Mucosa of descending colon (tissue), 3 donors: ENCODE data around the gene TXNRD3. TPM values are rescaled to one million over a fixed set of nuclear protein-coding genes. Genes with fewer than 3 reads are reported as not detected.

Source experiments
- ATAC-seq: fragments of 200-7000 bp; cut with Tn5 transposase; one replicate; pipeline ENCODE4 v1.9.1; 2020; ENCODE audit warnings: mild to moderate bottlenecking, moderate library complexity
- DNase-seq, 3 donors: peaks; one replicate each; pipeline ENCODE4 v3.0.0-alpha.2; 2020
- H3K36me3 ChIP-seq: fragments of 200-600 bp; one replicate; pipeline ENCODE4 v1.8.0; 2021; ENCODE audit warnings: low read depth, mild to moderate bottlenecking
- H3K4me1 ChIP-seq: fragments of 200-600 bp; one replicate; pipeline ENCODE4 v1.8.0; 2021; ENCODE audit warnings: low read depth, mild to moderate bottlenecking
- H3K4me3 ChIP-seq: fragments of 200-600 bp; one replicate; pipeline ENCODE4 v1.8.0; 2021; ENCODE audit warnings: mild to moderate bottlenecking
- H3K9me3 ChIP-seq: fragments of 200-600 bp; one replicate; pipeline ENCODE4 v1.8.0; 2021; ENCODE audit warnings: mild to moderate bottlenecking
- CTCF ChIP-seq: fragments of 200-600 bp; IDR thresholded peaks from one replicate; pipeline ENCODE4 v1.8.0; 2022; ENCODE audit warnings: antibody characterized with exemption, mild to moderate bottlenecking
- intact Hi-C, 2 donors: fragments of 100-400 bp; cut with DNase I in 1 of 2; cut with micrococcal nuclease in 1 of 2; formaldehyde crosslinking; loops; one replicate each; pipeline versions ENCODE4 v1.11.0 to v1.11.1; 2022; cut with DNase I, micrococcal nuclease
- total RNA-seq, 3 donors: library from RNA; stranded (reverse); fragmentation: NEBNext Ultra II Directional in 2 of 3; extraction: Animal tissue kit (Norgen Biotek cat#: 25700) in 2 of 3; gene quantifications; one replicate each; pipeline versions ENCODE4 v1.2.1 to v1.2.4, GENCODE V29; 2021 to 2023
- donor health status: DM: no; HTN: no; CAD: no; lungs with moderate emphysema.
- donor health status: DM: no; HTN: no; CAD: no.
- donor health status: DM: no; HTN: yes; CAD: no.

The TXNRD3 gene
- total RNA-seq, 3 donors from 2014 or later, result 4.5 to 11.4 (median 5.4) TPM

DNA sequence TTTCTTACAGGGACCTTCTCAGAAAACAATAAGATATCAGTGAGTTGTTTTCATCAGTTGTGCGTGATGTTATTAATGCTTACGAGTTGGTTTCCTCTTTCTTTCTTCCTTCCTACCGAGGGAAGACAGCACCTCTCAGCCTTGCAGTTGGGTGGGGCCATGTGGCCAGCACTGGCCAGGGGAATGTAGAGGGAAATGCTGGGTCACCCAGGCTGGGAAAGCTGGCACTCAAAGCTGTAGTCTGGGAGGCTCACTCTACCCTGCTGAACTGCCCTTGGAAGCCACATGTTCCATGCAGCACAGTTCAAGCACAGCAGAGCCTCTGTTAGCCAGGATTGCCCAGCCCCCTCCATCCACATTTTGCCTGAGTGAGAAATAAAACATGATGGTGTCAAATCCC lies 39.0 kb upstream of the TXNRD3 start:
- no peaks in the 10 kb centered on the region for H3K4me1 ChIP-seq
- DNase-seq (no peak), ATAC-seq (no peak)
- H3K4me3 ChIP-seq, result no peak overlapping the region
- intact Hi-C loops, result no loop called here
- H3K9me3 ChIP-seq, result no peaks in the 10 kb centered on the region
- TF ChIP-seq CTCF, result no peak
- H3K36me3 ChIP-seq, result no peaks in the 10 kb centered on the region

DNA sequence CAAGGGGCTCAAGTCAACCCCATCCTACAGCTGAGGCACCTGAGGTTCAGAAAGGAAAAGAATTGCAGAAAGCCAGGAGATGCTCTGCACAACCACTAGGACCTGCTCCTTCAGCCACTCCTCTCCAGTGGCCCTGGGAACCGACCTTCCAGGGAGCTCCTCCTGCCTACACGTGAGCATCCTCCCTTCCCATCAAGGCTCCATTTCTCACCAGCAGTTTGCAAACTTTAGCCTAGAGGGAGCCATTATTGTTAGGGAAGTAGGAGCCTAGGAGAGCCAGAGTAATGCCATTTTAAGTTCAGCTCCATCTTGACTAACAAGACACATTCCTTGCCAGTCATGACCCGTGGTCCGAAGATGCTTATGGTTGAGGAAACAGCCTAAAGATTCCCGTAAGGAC lies 37.9 kb upstream of the TXNRD3 start:
- H3K36me3 ChIP-seq, result no peaks in the 10 kb centered on the region
- TF ChIP-seq CTCF, result no peak
- ATAC-seq, result no peak
- no peaks in the 10 kb centered on the region for H3K4me1 ChIP-seq
- DNase-seq, result no peak
- intact Hi-C loops, result no loop called here
- H3K4me3 ChIP-seq, result no peak overlapping the region
- no peaks in the 10 kb centered on the region for H3K9me3 ChIP-seq

- ATAC-seq, result no peak
- no peak overlapping the region for H3K4me3 ChIP-seq
- no peak for DNase-seq
- H3K9me3 ChIP-seq, result no peaks in the 10 kb centered on the region
- H3K36me3 ChIP-seq, result no peaks in the 10 kb centered on the region
- no peaks in the 10 kb centered on the region for H3K4me1 ChIP-seq
- no peak for TF ChIP-seq CTCF
- intact Hi-C loops, result no loop called here
Measured at GRCh38 chr3:126691765-126692164, 36.8 kb upstream of the TXNRD3 start.

DNA sequence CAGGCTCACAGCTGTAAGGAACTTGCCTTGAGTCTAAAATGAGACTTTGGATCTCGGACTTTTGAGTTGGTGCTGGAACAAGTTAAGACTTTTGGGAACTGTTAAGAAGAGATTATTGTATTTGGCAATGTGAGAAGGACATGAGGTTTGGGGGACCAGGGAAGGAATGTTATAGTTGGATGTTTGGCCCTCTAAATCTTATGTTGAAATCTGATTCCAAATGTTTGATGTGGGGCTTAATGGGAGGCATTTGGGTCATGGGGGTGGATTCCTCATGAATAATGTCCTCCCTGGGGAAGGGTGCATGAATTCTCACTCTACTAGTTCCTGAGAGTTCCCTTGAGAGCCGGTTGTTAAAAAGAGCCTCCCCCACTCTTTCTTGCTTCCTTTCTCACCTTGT lies 30.6 kb upstream of the TXNRD3 start:
- H3K4me1 ChIP-seq, result no peaks in the 10 kb centered on the region
- intact Hi-C loops, result no loop called here
- no peaks in the 10 kb centered on the region for H3K36me3 ChIP-seq
- H3K4me3 ChIP-seq, result no peak overlapping the region
- ATAC-seq, result no peak
- no peak for TF ChIP-seq CTCF
- no peaks in the 10 kb centered on the region for H3K9me3 ChIP-seq
- no peak for DNase-seq

GRCh38 chr3:126685021-126685420 lies 30.1 kb upstream of the TXNRD3 start:
- H3K36me3 ChIP-seq, result no peaks in the 10 kb centered on the region
- ATAC-seq (no peak), DNase-seq (no peak)
- no peaks in the 10 kb centered on the region for H3K4me1 ChIP-seq
- no peaks in the 10 kb centered on the region for H3K9me3 ChIP-seq
- no peak overlapping the region for H3K4me3 ChIP-seq
- no peak for TF ChIP-seq CTCF
- intact Hi-C loops, result no loop called here

GRCh38 chr3:126684218-126684751 lies 29.4 kb upstream of the TXNRD3 start:
- H3K36me3 ChIP-seq, result no peaks in the 10 kb centered on the region
- TF ChIP-seq CTCF, result no peak
- H3K4me1 ChIP-seq, result no peaks in the 10 kb centered on the region
- no peak overlapping the region for H3K4me3 ChIP-seq
- H3K9me3 ChIP-seq, result no peaks in the 10 kb centered on the region
- ATAC-seq (no peak), DNase-seq (no peak)
- intact Hi-C loops, result no loop called here
